H1 (cell line): Measurements from ENCODE around the gene IL12RB2. TPM values are rescaled to one million over a fixed set of nuclear protein-coding genes. Genes with fewer than 3 reads are reported as not detected.

Experiments used
- CTCF ChIA-PET: fragments of 300-600 bp; sonication (Branson Sonifier 250); formaldehyde crosslinking; loops from one replicate; lab custom pipeline; 2021; ENCODE audit not compliant: partially characterized antibody; lab: Charles Lee
- POLR2A ChIA-PET: fragments of 300-600 bp; sonication (Branson Sonifier 250); formaldehyde crosslinking; loops from one replicate; lab custom pipeline; 2021; ENCODE audit warnings: inconsistent platforms; ENCODE audit not compliant: partially characterized antibody; lab: Charles Lee
- DNase-seq, 2 experiments: peaks; one replicate each; pipeline versions ENCODE4 v3.0.0 to v3.0.0-alpha.2; 2010 to 2022; ENCODE audit warnings: low spot score in 2 of 2, low read depth in 1 of 2, mixed read lengths in 1 of 2
- FAIRE-seq: peaks from 2 replicates; lab custom pipeline; 2011; peaks lifted over from hg19 to GRCh38; lab: Jason Lieb, UNC
- H2AFZ ChIP-seq: 2 replicates; pipeline ENCODE4 v1.8.1; 2012; ENCODE audit warnings: low read length, inconsistent platforms
- H2AK5ac ChIP-seq: 2 replicates; pipeline ENCODE4 v1.6.1; 2013; ENCODE audit warnings: low read depth, low read length
- H2BK120ac ChIP-seq: replicated peaks from 2 replicates; pipeline ENCODE3; 2013; ENCODE audit warnings: low read depth, low read length, inconsistent platforms
- H2BK12ac ChIP-seq: 2 replicates; pipeline ENCODE4 v1.6.1; 2013; ENCODE audit warnings: low read depth, low read length
- H2BK15ac ChIP-seq: 2 replicates; pipeline ENCODE4 v1.6.1; 2013; ENCODE audit warnings: low read length
- H2BK20ac ChIP-seq: 2 replicates; pipeline ENCODE4 v1.6.1; 2013; ENCODE audit warnings: low read length
- H2BK5ac ChIP-seq: 2 replicates; pipeline ENCODE4 v1.6.1; 2013; ENCODE audit warnings: low read depth, low read length
- H3K14ac ChIP-seq: 2 replicates; pipeline ENCODE4 v1.6.1; 2013; ENCODE audit warnings: inconsistent platforms; ENCODE audit not compliant: insufficient read length
- H3K18ac ChIP-seq: 2 replicates; pipeline ENCODE4 v1.6.1; 2013; ENCODE audit warnings: low read length; ENCODE audit errors: extremely low read depth
- H3K23ac ChIP-seq: 2 replicates; pipeline ENCODE4 v1.6.1; 2013; ENCODE audit warnings: inconsistent platforms; ENCODE audit not compliant: insufficient read length
- H3K23me2 ChIP-seq: 2 replicates; pipeline ENCODE4 v1.6.1; 2013; ENCODE audit warnings: low read depth, low read length
- H3K27ac ChIP-seq: 2 replicates; pipeline ENCODE4 v1.6.1; 2011; ENCODE audit warnings: low read depth, low read length, inconsistent platforms
- H3K27me3 ChIP-seq, 4 experiments: replicated peaks in 1 of 4; 1 replicate in 1 of 4; 2 replicates in 3 of 4; pipeline versions ENCODE4 v1.6.1 to v1.8.1; 2011 to 2013; ENCODE audit warnings: low read length in 3 of 4, mild to moderate bottlenecking in 3 of 4, inconsistent platforms in 2 of 4, mixed read lengths in 2 of 4, moderate library complexity in 1 of 4; ENCODE audit not compliant: control insufficient read depth in 3 of 4, insufficient read depth in 3 of 4; ENCODE audit errors: extremely low read depth in 1 of 4
- H3K36me3 ChIP-seq, 4 experiments: 2 replicates each; pipeline versions ENCODE4 v1.6.1 to v1.8.1; 2011 to 2013; ENCODE audit warnings: mild to moderate bottlenecking in 4 of 4, low read length in 3 of 4, moderate library complexity in 2 of 4, control low read depth in 1 of 4, inconsistent platforms in 1 of 4; ENCODE audit not compliant: insufficient read depth in 4 of 4, control insufficient read depth in 2 of 4
- H3K4ac ChIP-seq: replicated peaks from 2 replicates; pipeline ENCODE3; 2013; ENCODE audit warnings: low read length, low read depth, mixed read lengths, inconsistent platforms; ENCODE audit not compliant: insufficient read length
- H3K4me1 ChIP-seq, 4 experiments: replicated peaks in 1 of 4; 1 replicate in 1 of 4; 2 replicates in 3 of 4; pipeline versions ENCODE4 v1.6.1 to v1.8.1; 2011 to 2013; ENCODE audit warnings: low read length in 3 of 4, inconsistent platforms in 2 of 4, mixed read lengths in 1 of 4; ENCODE audit not compliant: insufficient read depth in 4 of 4, control insufficient read depth in 3 of 4
- H3K4me2 ChIP-seq, 2 experiments: 2 replicates each; pipeline versions ENCODE4 v1.6.1 to v1.8.1; 2011 to 2013; ENCODE audit warnings: low read depth in 2 of 2, low read length in 2 of 2, control low read depth in 1 of 2, inconsistent platforms in 1 of 2, mild to moderate bottlenecking in 1 of 2; ENCODE audit not compliant: insufficient read depth in 1 of 2
- H3K4me3 ChIP-seq, 4 experiments: fragments of 200-600, 300-600 bp in 1 of 4; sonication (generic), shearing (Covaris generic), sonication (Bioruptor Twin) in 1 of 4; 2 replicates each; pipeline versions ENCODE4 v1.5.1 to v1.8.1; 2011 to 2016; ENCODE audit warnings: low read length in 4 of 4, low read depth in 3 of 4, control low read depth in 2 of 4, inconsistent platforms in 2 of 4, mild to moderate bottlenecking in 2 of 4, mixed read lengths in 1 of 4, moderate library complexity in 1 of 4; ENCODE audit not compliant: insufficient read depth in 2 of 4; ENCODE audit errors: extremely low read depth in 1 of 4
- H3K56ac ChIP-seq: replicated peaks from 2 replicates; pipeline ENCODE3; 2013; ENCODE audit warnings: low read depth, mild to moderate bottlenecking, mixed read lengths, low read length, inconsistent platforms; ENCODE audit not compliant: insufficient read length
- H3K79me1 ChIP-seq: 2 replicates; pipeline ENCODE4 v1.6.1; 2013; ENCODE audit warnings: low read depth, low read length, control low read depth
- H3K79me2 ChIP-seq, 2 experiments: 2 replicates each; pipeline versions ENCODE4 v1.6.1 to v1.8.1; 2012 to 2013; ENCODE audit warnings: low read length in 2 of 2, mild to moderate bottlenecking in 2 of 2, inconsistent platforms in 1 of 2; ENCODE audit not compliant: insufficient read depth in 2 of 2, control insufficient read depth in 1 of 2
- H3K9ac ChIP-seq, 4 experiments: replicated peaks in 1 of 4; 1 replicate in 1 of 4; 2 replicates in 3 of 4; pipeline versions ENCODE4 v1.6.1 to v1.8.1; 2011 to 2013; ENCODE audit warnings: low read depth in 3 of 4, low read length in 3 of 4, control low read depth in 2 of 4, mild to moderate bottlenecking in 2 of 4, moderate library complexity in 2 of 4, inconsistent platforms in 1 of 4; ENCODE audit errors: extremely low read depth in 1 of 4
- H3K9me3 ChIP-seq, 2 experiments: 2 replicates each; pipeline versions ENCODE4 v1.6.1 to v1.8.1; 2012 to 2013; ENCODE audit warnings: mild to moderate bottlenecking in 2 of 2, moderate library complexity in 2 of 2, control low read depth in 1 of 2, inconsistent platforms in 1 of 2, low read depth in 1 of 2, low read length in 1 of 2, mixed read lengths in 1 of 2; ENCODE audit not compliant: insufficient read depth in 2 of 2
- H4K20me1 ChIP-seq, 2 experiments: replicated peaks in 1 of 2; 2 replicates each; pipeline versions ENCODE3 to v1.8.1; 2011 to 2013; ENCODE audit warnings: inconsistent platforms in 2 of 2, low read length in 2 of 2, mild to moderate bottlenecking in 1 of 2; ENCODE audit not compliant: insufficient read depth in 2 of 2, control insufficient read depth in 1 of 2
- H4K5ac ChIP-seq: 2 replicates; pipeline ENCODE4 v1.6.1; 2013; ENCODE audit warnings: low read length, low read depth, mixed read lengths, inconsistent platforms; ENCODE audit not compliant: insufficient read length
- H4K8ac ChIP-seq: 2 replicates; pipeline ENCODE4 v1.8.0; 2013; ENCODE audit warnings: mild to moderate bottlenecking, moderate library complexity, low read length, inconsistent platforms; ENCODE audit not compliant: insufficient read depth; ENCODE audit errors: extremely low read depth
- H4K91ac ChIP-seq: replicated peaks from 2 replicates; pipeline ENCODE3; 2013; ENCODE audit warnings: low read length, mixed read lengths, inconsistent platforms; ENCODE audit not compliant: insufficient read length
- BCL11A ChIP-seq, 2 experiments: IDR thresholded peaks; one replicate each; pipeline ENCODE4 v1.6.1; 2011; ENCODE audit warnings: low read depth in 2 of 2, low read length in 2 of 2, mild to moderate bottlenecking in 2 of 2
- CHD2 ChIP-seq: IDR thresholded peaks from 2 replicates; pipeline ENCODE4 v1.6.1; 2012; ENCODE audit warnings: low read length, improper control_type of control experiment
- EGR1 ChIP-seq: IDR thresholded peaks from 2 replicates; pipeline ENCODE4 v1.6.1; 2011; ENCODE audit warnings: low read depth, low read length, borderline replicate concordance
- MAFK ChIP-seq: IDR thresholded peaks from 2 replicates; pipeline ENCODE4 v1.6.1; 2012; ENCODE audit warnings: low read depth, mild to moderate bottlenecking, improper control_type of control experiment, low read length
- NANOG ChIP-seq: IDR thresholded peaks from 2 replicates; pipeline ENCODE4 v1.6.1; 2011; ENCODE audit warnings: low read length, low read depth, mild to moderate bottlenecking, inconsistent platforms; ENCODE audit not compliant: insufficient read depth, poor library complexity, severe bottlenecking
- RBBP5 ChIP-seq: IDR thresholded peaks from 2 replicates; pipeline ENCODE4 v1.7.1; 2012; ENCODE audit warnings: low read depth, mild to moderate bottlenecking, inconsistent platforms, low read length, moderate library complexity, borderline replicate concordance
- RFX5 ChIP-seq: IDR thresholded peaks from 2 replicates; pipeline ENCODE4 v1.6.1; 2011; ENCODE audit warnings: low read depth, low read length, improper control_type of control experiment, borderline replicate concordance
- SAP30 ChIP-seq: fragments of 300-600 bp; sonication (generic); IDR thresholded peaks from 2 replicates; pipeline ENCODE4 v1.7.1; 2012; ENCODE audit warnings: low read length, moderate library complexity, mild to moderate bottlenecking, inconsistent platforms; ENCODE audit not compliant: insufficient read depth, insufficient replicate concordance
- SIN3A ChIP-seq, 2 experiments: IDR thresholded peaks in 1 of 2; conservative IDR thresholded peaks in 1 of 2; 2 replicates each; pipeline ENCODE4 v1.6.1; 2011 to 2012; ENCODE audit warnings: low read length in 2 of 2, improper control_type of control experiment in 1 of 2, low read depth in 1 of 2, mild to moderate bottlenecking in 1 of 2
- SUZ12 ChIP-seq: fragments of 200-600 bp; sonication (generic); IDR thresholded peaks from 2 replicates; pipeline ENCODE4 v1.6.1; 2012; ENCODE audit warnings: mild to moderate bottlenecking, inconsistent platforms, low read length, moderate library complexity, mixed read lengths
- TAF1 ChIP-seq: IDR thresholded peaks from 2 replicates; pipeline ENCODE4 v1.6.1; 2011; ENCODE audit warnings: mild to moderate bottlenecking, low read depth, low read length
- TBP ChIP-seq: IDR thresholded peaks from 2 replicates; pipeline ENCODE4 v1.6.1; 2011; ENCODE audit warnings: low read depth, low read length, improper control_type of control experiment
- WGBS, 2 experiments: shearing (Covaris generic) in 1 of 2; methylation state at CpG; one replicate each; pipeline versions ENCODE4 v1.1.6 to v1.1.7; 2013 to 2015; ENCODE audit warnings: low lambda C conversion rate in 2 of 2, mixed read lengths in 2 of 2, inconsistent platforms in 1 of 2, low coverage in 1 of 2, missing lambda C conversion rate in 1 of 2; ENCODE audit not compliant: insufficient replicate concordance in 2 of 2, insufficient coverage in 1 of 2, insufficient read length in 1 of 2; ENCODE audit errors: extremely low coverage in 1 of 2, missing lambda C conversion rate in 1 of 2; 5-methylcytosine and 5-hydroxymethylcytosine counted together
- polyA plus RNA-seq, 7 experiments: library from polyadenylated mRNA; depleted of rRNA in 3 of 7; stranded (reverse) in 5 of 7; unstranded in 2 of 7; fragments of >200 nt in 5 of 7; fragments of 200-250 nt in 2 of 7; gene quantifications; 1 replicate in 5 of 7; 2 replicates in 1 of 7; 4 replicates in 1 of 7; pipeline versions ENCODE4 v1.2.1 to v1.2.3, GENCODE V29; 2011 to 2013; ENCODE audit warnings: missing spikeins in 2 of 7, mixed read lengths in 2 of 7
- total RNA-seq: library from RNA; stranded (reverse); fragmentation: NEBNext Ultra II Directional; extraction: Animal tissue kit (Norgen Biotek cat#: 25700); gene quantifications from 2 replicates; pipeline ENCODE4 v1.2.1, GENCODE V29; 2021
- TF ChIP-seq, protein P1 (sequence below): IDR thresholded peaks from 2 replicates; pipeline ENCODE4 v1.6.1; 2011; ENCODE audit warnings: low read length, improper control_type of control experiment

IL12RB2 gene
- total and polyA plus RNA-seq, 2 of the 8 experiments (the other 6 are each of a cell fraction or from before 2014, with no cell fraction given) = 1.4 TPM

DNA sequence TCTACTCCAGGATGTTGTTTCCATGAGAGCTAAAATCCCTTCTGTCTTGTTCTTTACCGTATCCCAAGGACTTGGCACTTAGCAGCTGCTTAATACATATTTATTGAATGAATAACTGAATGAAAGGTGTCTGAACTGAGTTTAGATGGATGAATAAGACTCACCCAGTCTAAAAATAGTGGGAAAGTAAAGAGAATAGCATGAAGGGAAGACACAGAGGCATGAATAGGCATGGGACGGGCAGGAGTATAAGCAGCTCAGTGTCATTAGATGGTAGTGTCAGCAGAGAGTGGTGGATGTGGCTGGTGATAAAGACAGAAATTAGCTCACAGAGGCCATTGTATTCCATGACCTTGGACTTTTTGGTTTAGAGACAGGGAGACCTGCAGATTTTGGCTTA is 9.2 kb downstream of the IL12RB2 start:
- Histone ChIP-seq H3K27me3 (no peaks in the 10 kb centered on the region), H4K5ac (no peak overlapping the region), H3K14ac (no peak overlapping the region), H4K20me1 (no peaks in the 10 kb centered on the region), H3K27ac (no peak overlapping the region), H3K79me1 (no peaks in the 10 kb centered on the region), H3K23ac (no peak overlapping the region), H3K18ac (no peak overlapping the region), H2BK15ac (no peak overlapping the region), H2BK12ac (no peak overlapping the region), H3K23me2 (no peaks in the 10 kb centered on the region; the same call in 1 of the 2 replicates), H2BK20ac (no peak overlapping the region), H2BK120ac (no peak overlapping the region), H3K56ac (no peak overlapping the region), H3K4ac (no peak overlapping the region), H3K4me3 (no peak overlapping the region), H3K9me3 (no peaks in the 10 kb centered on the region; a peak in 1 of 4 replicates), H4K8ac (no peak overlapping the region), H3K4me1 (peaks cover 0 to 3% (median 0%) of the 10 kb centered on the region in 4 experiments; a peak in 1 of 7 replicates), H4K91ac (no peak overlapping the region), H3K4me2 (no peak overlapping the region), H2BK5ac (no peak overlapping the region), H3K36me3 (no peaks in the 10 kb centered on the region), H2AK5ac (no peak overlapping the region), H3K9ac (no peak overlapping the region), H3K79me2 (no peaks in the 10 kb centered on the region), H2AFZ (no peak overlapping the region)
- no peak for DNase-seq
- ChIA-PET CTCF (interaction anchor here (0.7 to 3.9 kb wide), 8 partner anchors 8 to 184 kb away, joined by 3 to 11 read pairs (median 4); no protein-coding TSS in a partner anchor), POLR2A (no interaction called here)
- no peak for FAIRE-seq
- WGBS, 2 experiments = 86% methylated on average over 2 of the region's 2 CpGs; no CpG with 5 or more reads in 1 of the 2 experiments
- TF ChIP-seq, protein P1, sequence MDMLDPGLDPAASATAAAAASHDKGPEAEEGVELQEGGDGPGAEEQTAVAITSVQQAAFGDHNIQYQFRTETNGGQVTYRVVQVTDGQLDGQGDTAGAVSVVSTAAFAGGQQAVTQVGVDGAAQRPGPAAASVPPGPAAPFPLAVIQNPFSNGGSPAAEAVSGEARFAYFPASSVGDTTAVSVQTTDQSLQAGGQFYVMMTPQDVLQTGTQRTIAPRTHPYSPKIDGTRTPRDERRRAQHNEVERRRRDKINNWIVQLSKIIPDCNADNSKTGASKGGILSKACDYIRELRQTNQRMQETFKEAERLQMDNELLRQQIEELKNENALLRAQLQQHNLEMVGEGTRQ = no peak
- TF ChIP-seq SAP30 (no peak), TAF1 (no peak), SUZ12 (no peak), SIN3A (conservative IDR thresholded peaks at IDR 0.05 in 1 of 2, IDR thresholded peaks at IDR 0.05 in 1 of 2; ENCODE audit: low read depth in 1 of 2, low read length in 2 of 2) (no peak), RFX5 (no peak), TBP (no peak), NANOG (no peak), MAFK (no peak), RBBP5 (no peak), EGR1 (no peak), CHD2 (no peak), BCL11A (IDR thresholded peaks at IDR 0.05; ENCODE audit: low read depth in 2 of 2, low read length in 2 of 2) (no peak)
